ENCODE results near the gene LEO1. TPM values are rescaled to one million over a fixed set of nuclear protein-coding genes. Genes with fewer than 3 reads are reported as not detected.

Gene LEO1
- total and polyA plus RNA-seq, 10 of the 15 experiments (the other 5 are each of a cell fraction or from before 2014, with no cell fraction given): 13.6 to 50.6 (median 32.4) TPM

- TF ChIP-seq RELA (IDR thresholded peaks at IDR 0.05; ENCODE audit: borderline replicate concordance, partially characterized antibody) (peak; percentile 70), BHLHE40 (IDR thresholded peaks at IDR 0.05; ENCODE audit: borderline replicate concordance in 1 of 2, low read depth in 2 of 2, low read length in 1 of 2) (peak in 1 of 2 experiments; percentile 50; a peak in 1 of 4 replicates), IKZF2 (IDR thresholded peaks at IDR 0.05) (peak; percentile 42 to 70; a peak in 3 of 4 replicates), ZNF274 (IDR thresholded peaks at IDR 0.05; ENCODE audit: insufficient read depth, insufficient read length) (no peak), JUND (IDR thresholded peaks at IDR 0.05; ENCODE audit: low read depth, low read length) (no peak), CREM (IDR thresholded peaks at IDR 0.05; ENCODE audit: low read depth) (peak; percentile 28; the same call in 1 of the 2 replicates), FOXM1 (IDR thresholded peaks at IDR 0.05; ENCODE audit: low read depth, low read length) (no peak), FOS (IDR thresholded peaks at IDR 0.05; ENCODE audit: borderline replicate concordance, extremely low read depth, insufficient read length) (no peak), CHD1 (IDR thresholded peaks at IDR 0.05; ENCODE audit: low read depth, low read length) (no peak), YY1 (IDR thresholded peaks at IDR 0.05; ENCODE audit: low read depth, low read length) (peak; percentile 96), PAX5 (IDR thresholded peaks at IDR 0.05; ENCODE audit: borderline replicate concordance, low read depth, low read length) (0 out of 2 replicates have a peak, but pooled peaks have one; percentile 9), ZBED1 (IDR thresholded peaks at IDR 0.05; ENCODE audit: borderline replicate concordance) (peak; percentile 44; the same call in 1 of the 2 replicates), MTA2 (IDR thresholded peaks at IDR 0.05; ENCODE audit: low read depth) (no peak), IRF4 (IDR thresholded peaks at IDR 0.05; ENCODE audit: low read depth, low read length) (peak; percentile 22; the same call in 1 of the 2 replicates), IKZF1 (conservative IDR thresholded peaks at IDR 0.05) (peak; percentile 89), ZBTB4 (CRISPR knock-in tag; IDR thresholded peaks at IDR 0.05) (no peak), TCF12 (IDR thresholded peaks at IDR 0.05; ENCODE audit: low read depth, low read length) (no peak; the same call in 1 of the 2 replicates), MEF2B (IDR thresholded peaks at IDR 0.05; ENCODE audit: partially characterized antibody, poor library complexity, severe bottlenecking) (no peak), IRF3 (IDR thresholded peaks at IDR 0.05) (peak; percentile 40; the same call in 1 of the 2 replicates)
- TF ChIP-seq, protein P1, sequence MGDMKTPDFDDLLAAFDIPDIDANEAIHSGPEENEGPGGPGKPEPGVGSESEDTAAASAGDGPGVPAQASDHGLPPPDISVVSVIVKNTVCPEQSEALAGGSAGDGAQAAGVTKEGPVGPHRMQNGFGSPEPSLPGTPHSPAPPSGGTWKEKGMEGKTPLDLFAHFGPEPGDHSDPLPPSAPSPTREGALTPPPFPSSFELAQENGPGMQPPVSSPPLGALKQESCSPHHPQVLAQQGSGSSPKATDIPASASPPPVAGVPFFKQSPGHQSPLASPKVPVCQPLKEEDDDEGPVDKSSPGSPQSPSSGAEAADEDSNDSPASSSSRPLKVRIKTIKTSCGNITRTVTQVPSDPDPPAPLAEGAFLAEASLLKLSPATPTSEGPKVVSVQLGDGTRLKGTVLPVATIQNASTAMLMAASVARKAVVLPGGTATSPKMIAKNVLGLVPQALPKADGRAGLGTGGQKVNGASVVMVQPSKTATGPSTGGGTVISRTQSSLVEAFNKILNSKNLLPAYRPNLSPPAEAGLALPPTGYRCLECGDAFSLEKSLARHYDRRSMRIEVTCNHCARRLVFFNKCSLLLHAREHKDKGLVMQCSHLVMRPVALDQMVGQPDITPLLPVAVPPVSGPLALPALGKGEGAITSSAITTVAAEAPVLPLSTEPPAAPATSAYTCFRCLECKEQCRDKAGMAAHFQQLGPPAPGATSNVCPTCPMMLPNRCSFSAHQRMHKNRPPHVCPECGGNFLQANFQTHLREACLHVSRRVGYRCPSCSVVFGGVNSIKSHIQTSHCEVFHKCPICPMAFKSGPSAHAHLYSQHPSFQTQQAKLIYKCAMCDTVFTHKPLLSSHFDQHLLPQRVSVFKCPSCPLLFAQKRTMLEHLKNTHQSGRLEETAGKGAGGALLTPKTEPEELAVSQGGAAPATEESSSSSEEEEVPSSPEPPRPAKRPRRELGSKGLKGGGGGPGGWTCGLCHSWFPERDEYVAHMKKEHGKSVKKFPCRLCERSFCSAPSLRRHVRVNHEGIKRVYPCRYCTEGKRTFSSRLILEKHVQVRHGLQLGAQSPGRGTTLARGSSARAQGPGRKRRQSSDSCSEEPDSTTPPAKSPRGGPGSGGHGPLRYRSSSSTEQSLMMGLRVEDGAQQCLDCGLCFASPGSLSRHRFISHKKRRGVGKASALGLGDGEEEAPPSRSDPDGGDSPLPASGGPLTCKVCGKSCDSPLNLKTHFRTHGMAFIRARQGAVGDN (IDR thresholded peaks at IDR 0.05): no peak
- TF ChIP-seq, protein P2, sequence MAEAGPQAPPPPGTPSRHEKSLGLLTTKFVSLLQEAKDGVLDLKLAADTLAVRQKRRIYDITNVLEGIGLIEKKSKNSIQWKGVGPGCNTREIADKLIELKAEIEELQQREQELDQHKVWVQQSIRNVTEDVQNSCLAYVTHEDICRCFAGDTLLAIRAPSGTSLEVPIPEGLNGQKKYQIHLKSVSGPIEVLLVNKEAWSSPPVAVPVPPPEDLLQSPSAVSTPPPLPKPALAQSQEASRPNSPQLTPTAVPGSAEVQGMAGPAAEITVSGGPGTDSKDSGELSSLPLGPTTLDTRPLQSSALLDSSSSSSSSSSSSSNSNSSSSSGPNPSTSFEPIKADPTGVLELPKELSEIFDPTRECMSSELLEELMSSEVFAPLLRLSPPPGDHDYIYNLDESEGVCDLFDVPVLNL (IDR thresholded peaks at IDR 0.05; ENCODE audit: low read depth, low read length): no peak
Observed at GRCh38 chr15:51971375-51972133, at the start of gene LEO1 (continued).
